Measurements from ENCODE around the gene G6PC1. TPM values are rescaled to one million over a fixed set of nuclear protein-coding genes. Genes with fewer than 3 reads are reported as not detected.
A peak's percentile ranks its signal among the peaks of the same experiment; 100 is the strongest.

The G6PC1 gene
- total RNA-seq, 1 donor from 2014 or later = not detected

GRCh38 chr17:42906772-42907446 lies 6.3 kb downstream of the G6PC1 start:
- H3K27me3 ChIP-seq = no peaks in the 10 kb centered on the region
- H3K9me3 ChIP-seq (ENCODE audit: low read depth) = no peaks in the 10 kb centered on the region
- no peak overlapping the region for H3K27ac ChIP-seq
- H3K4me3 ChIP-seq = no peak overlapping the region
- no peak overlapping the region for H3K4me3 Mint-ChIP-seq
- H3K27me3 Mint-ChIP-seq (ENCODE audit: insufficient read depth, low read depth) = peaks cover 4% of the 10 kb centered on the region
- no peaks in the 10 kb centered on the region for H3K4me1 ChIP-seq
- no peaks in the 10 kb centered on the region for H4K20me1 ChIP-seq (ENCODE audit: low read depth)
- H3K4me2 ChIP-seq = no peak overlapping the region
- H3K79me2 ChIP-seq (ENCODE audit: low read depth) = no peaks in the 10 kb centered on the region
- H3K36me3 ChIP-seq = no peaks in the 10 kb centered on the region
- no peaks in the 10 kb centered on the region for H3K36me3 Mint-ChIP-seq
- no peak overlapping the region for H3K27ac Mint-ChIP-seq
- DNase-seq (ENCODE audit: low spot score) = no peak
- H2AFZ ChIP-seq (replicated peaks) = no peak overlapping the region
- TF ChIP-seq EZH2phosphoT487 (IDR thresholded peaks at IDR 0.05) (no peak), EZH2 (IDR thresholded peaks at IDR 0.05) (no peak), CTCF (IDR thresholded peaks at IDR 0.05) (no peak)
- no peaks in the 10 kb centered on the region for H3K9me3 Mint-ChIP-seq
- H3K4me1 Mint-ChIP-seq = no peaks in the 10 kb centered on the region
- H3F3A ChIP-seq (ENCODE audit: low read depth) = no peaks in the 10 kb centered on the region
- H3K9ac ChIP-seq = no peak overlapping the region

- TF ChIP-seq CTCF (IDR thresholded peaks at IDR 0.05) (no peak), EZH2phosphoT487 (IDR thresholded peaks at IDR 0.05) (no peak), EZH2 (IDR thresholded peaks at IDR 0.05) (no peak)
- DNase-seq (ENCODE audit: low spot score) = no peak
- Mint-ChIP-seq H3K9me3 (no peaks in the 10 kb centered on the region), H3K4me1 (no peaks in the 10 kb centered on the region), H3K36me3 (no peaks in the 10 kb centered on the region), H3K27me3 (ENCODE audit: insufficient read depth, low read depth) (no peaks in the 10 kb centered on the region), H3K4me3 (no peak overlapping the region), H3K27ac (no peak overlapping the region)
- H2AFZ ChIP-seq (replicated peaks) = no peak overlapping the region
- H3K27me3 ChIP-seq = no peaks in the 10 kb centered on the region
- no peaks in the 10 kb centered on the region for H3F3A ChIP-seq (ENCODE audit: low read depth)
- no peaks in the 10 kb centered on the region for H3K9me3 ChIP-seq (ENCODE audit: low read depth)
- no peak overlapping the region for H3K27ac ChIP-seq
- no peaks in the 10 kb centered on the region for H3K4me1 ChIP-seq
- no peak overlapping the region for H3K9ac ChIP-seq
- no peak overlapping the region for H3K4me2 ChIP-seq
- H3K36me3 ChIP-seq = no peaks in the 10 kb centered on the region
- no peaks in the 10 kb centered on the region for H4K20me1 ChIP-seq (ENCODE audit: low read depth)
- no peak overlapping the region for H3K4me3 ChIP-seq
- no peaks in the 10 kb centered on the region for H3K79me2 ChIP-seq (ENCODE audit: low read depth)
These were observed 8.5 kb downstream of the G6PC1 start for GRCh38 chr17:42908872-42909700.

DNA sequence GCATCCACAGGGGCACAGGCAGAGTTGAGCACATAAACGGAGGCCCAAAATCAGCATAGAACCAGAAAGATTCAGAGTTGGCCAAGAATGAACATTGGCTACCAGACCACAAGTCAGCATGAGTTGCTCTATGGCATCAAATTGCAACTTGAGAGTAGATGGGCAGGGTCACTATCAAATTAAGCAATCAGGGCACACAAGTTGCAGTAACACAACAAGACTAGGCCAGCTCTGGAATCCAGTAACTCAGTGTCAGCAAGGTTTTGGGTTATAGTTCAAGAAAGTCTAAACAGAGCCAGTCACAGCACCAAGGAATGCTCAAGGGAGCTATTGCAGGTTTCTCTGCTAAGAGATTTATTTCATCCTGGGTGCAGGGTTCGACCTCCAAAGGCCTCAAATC lies 12.9 kb downstream of the G6PC1 start:
- no peak overlapping the region for H3K27ac Mint-ChIP-seq
- Histone ChIP-seq H3K27ac (no peak overlapping the region), H3K9me3 (ENCODE audit: low read depth) (no peaks in the 10 kb centered on the region), H3K4me2 (no peak overlapping the region), H2AFZ (replicated peaks) (peak overlapping the region; percentile 17), H3K9ac (no peak overlapping the region), H3K27me3 (no peaks in the 10 kb centered on the region), H3K4me1 (no peaks in the 10 kb centered on the region), H3K36me3 (no peaks in the 10 kb centered on the region), H3K4me3 (no peak overlapping the region), H4K20me1 (ENCODE audit: low read depth) (no peaks in the 10 kb centered on the region), H3K79me2 (ENCODE audit: low read depth) (no peaks in the 10 kb centered on the region), H3F3A (ENCODE audit: low read depth) (no peaks in the 10 kb centered on the region)
- no peaks in the 10 kb centered on the region for H3K9me3 Mint-ChIP-seq
- H3K27me3 Mint-ChIP-seq (ENCODE audit: insufficient read depth, low read depth) = no peaks in the 10 kb centered on the region
- no peak for TF ChIP-seq EZH2 (IDR thresholded peaks at IDR 0.05)
- TF ChIP-seq CTCF (IDR thresholded peaks at IDR 0.05) = no peak
- no peak for TF ChIP-seq EZH2phosphoT487 (IDR thresholded peaks at IDR 0.05)
- no peak for DNase-seq (ENCODE audit: low spot score)
- H3K36me3 Mint-ChIP-seq = no peaks in the 10 kb centered on the region
- no peak overlapping the region for H3K4me3 Mint-ChIP-seq
- no peaks in the 10 kb centered on the region for H3K4me1 Mint-ChIP-seq
